GM23338 (cell line): ENCODE data around the gene GRID2IP. TPM values are rescaled to one million over a fixed set of nuclear protein-coding genes. Genes with fewer than 3 reads are reported as not detected.

Experiments used
- ATAC-seq: fragments of 200-7000 bp; cut with Tn5 transposase; 3 replicates; pipeline ENCODE4 v1.9.1; 2020
- DNase-seq: peaks from one replicate; pipeline ENCODE4 v3.0.0-alpha.2; 2015; ENCODE audit warnings: low spot score
- H2AFZ ChIP-seq: fragments of 200-600 bp; sonication (generic); 2 replicates; pipeline ENCODE4 v1.8.0; 2016; ENCODE audit warnings: antibody characterized with exemption, mild to moderate bottlenecking, moderate library complexity
- H3F3A ChIP-seq: fragments of 200-600 bp; sonication (generic); replicated peaks from 2 replicates; pipeline ENCODE4 v1.8.0; 2017; ENCODE audit warnings: antibody characterized with exemption, mixed run types, low read depth
- H3K27ac ChIP-seq: fragments of 200-600 bp; sonication (generic); 2 replicates; pipeline ENCODE4 v1.6.1; 2016; ENCODE audit warnings: low read depth
- H3K27me3 ChIP-seq: fragments of 200-600 bp; sonication (generic); 2 replicates; pipeline ENCODE4 v1.8.0; 2016; ENCODE audit warnings: mild to moderate bottlenecking, mixed run types, moderate library complexity; ENCODE audit not compliant: insufficient read depth
- H3K36me3 ChIP-seq: fragments of 200-600 bp; sonication (generic); 2 replicates; pipeline ENCODE4 v1.8.0; 2016; ENCODE audit warnings: mild to moderate bottlenecking; ENCODE audit not compliant: insufficient read depth
- H3K4me1 ChIP-seq: fragments of 200-600 bp; sonication (generic); 2 replicates; pipeline ENCODE4 v1.8.0; 2016; ENCODE audit warnings: mild to moderate bottlenecking, moderate library complexity; ENCODE audit not compliant: insufficient read depth
- H3K4me2 ChIP-seq: fragments of 200-600 bp; sonication (generic); 2 replicates; pipeline ENCODE4 v1.7.1; 2017; ENCODE audit warnings: mixed run types
- H3K4me3 ChIP-seq: fragments of 200-600 bp; sonication (generic); 2 replicates; pipeline ENCODE4 v1.6.1; 2016; ENCODE audit warnings: mixed run types
- H3K79me2 ChIP-seq: fragments of 200-600 bp; sonication (generic); replicated peaks from 2 replicates; pipeline ENCODE4 v1.8.0; 2017; ENCODE audit warnings: mild to moderate bottlenecking; ENCODE audit not compliant: insufficient read depth
- H3K9me2 ChIP-seq: fragments of 200-600 bp; sonication (generic); 2 replicates; pipeline ENCODE4 v1.8.0; 2017; ENCODE audit not compliant: insufficient read depth
- H4K20me1 ChIP-seq: fragments of 200-600 bp; sonication (generic); replicated peaks from 2 replicates; pipeline ENCODE4 v1.8.0; 2017; ENCODE audit warnings: mild to moderate bottlenecking; ENCODE audit not compliant: insufficient read depth
- H3K27ac Mint-ChIP-seq: 2 replicates; pipeline ENCODE4 v1.8.0; 2020; ENCODE audit warnings: inconsistent platforms, mild to moderate bottlenecking, moderate library complexity, mixed read lengths
- H3K27me3 Mint-ChIP-seq: 3 replicates; pipeline ENCODE4 v1.8.0; 2022; ENCODE audit warnings: low read depth, mild to moderate bottlenecking, moderate library complexity, mixed read lengths, inconsistent platforms; ENCODE audit not compliant: insufficient read depth, poor library complexity
- H3K36me3 Mint-ChIP-seq: 3 replicates; pipeline ENCODE4 v1.8.0; 2021; ENCODE audit warnings: low read depth, mild to moderate bottlenecking, inconsistent platforms, moderate library complexity, mixed read lengths
- H3K4me1 Mint-ChIP-seq: 3 replicates; pipeline ENCODE4 v1.8.0; 2020; ENCODE audit warnings: mild to moderate bottlenecking, inconsistent platforms, mixed read lengths
- H3K4me3 Mint-ChIP-seq: 3 replicates; pipeline ENCODE4 v1.8.0; 2021; ENCODE audit warnings: moderate library complexity, mild to moderate bottlenecking, inconsistent platforms, mixed read lengths
- H3K9me3 Mint-ChIP-seq: 3 replicates; pipeline ENCODE4 v1.8.0; 2020; ENCODE audit warnings: moderate library complexity, mild to moderate bottlenecking, inconsistent platforms, mixed read lengths
- CREB1 ChIP-seq: fragments of 250-450 bp; sonication (Bioruptor Pico); IDR thresholded peaks from 2 replicates; pipeline ENCODE4 v1.5.0; 2020; ENCODE audit warnings: low read depth, mild to moderate bottlenecking, moderate library complexity
- EZH2 ChIP-seq: fragments of 200-600 bp; sonication (generic); IDR thresholded peaks from one replicate; pipeline ENCODE4 v1.8.0; 2017; ENCODE audit warnings: antibody characterized with exemption, mild to moderate bottlenecking, low read depth; ENCODE audit not compliant: unreplicated experiment
- EZH2phosphoT487 ChIP-seq: fragments of 200-600 bp; sonication (generic); IDR thresholded peaks from one replicate; pipeline ENCODE4 v1.8.1; 2018; ENCODE audit warnings: antibody characterized with exemption; ENCODE audit not compliant: unreplicated experiment
- JUNB ChIP-seq: IDR thresholded peaks from one replicate; pipeline ENCODE4 v1.6.1; 2016; ENCODE audit warnings: antibody characterized with exemption; ENCODE audit not compliant: unreplicated experiment
- NANOG ChIP-seq: IDR thresholded peaks from 2 replicates; pipeline ENCODE4 v1.6.1; 2016; ENCODE audit warnings: antibody characterized with exemption, borderline replicate concordance
- POLR2AphosphoS5 ChIP-seq: IDR thresholded peaks from 2 replicates; pipeline ENCODE4 v1.6.1; 2016; ENCODE audit warnings: antibody characterized with exemption, low read depth
- STAT1 ChIP-seq: IDR thresholded peaks from one replicate; pipeline ENCODE4 v1.6.1; 2016; ENCODE audit warnings: antibody characterized with exemption; ENCODE audit not compliant: unreplicated experiment
- ZNF114 ChIP-seq: fragments of 250-450 bp; sonication (Bioruptor Pico); IDR thresholded peaks from 2 replicates; pipeline ENCODE4 v1.5.0; 2020; ENCODE audit warnings: mild to moderate bottlenecking, moderate library complexity
- ZNF331 ChIP-seq: fragments of 250-450 bp; sonication (Bioruptor Pico); IDR thresholded peaks from 2 replicates; pipeline ENCODE4 v1.5.0; 2020; ENCODE audit warnings: low read depth, mild to moderate bottlenecking, moderate library complexity
- polyA plus RNA-seq: library from polyadenylated mRNA; unstranded; fragments of >200 nt; fragmentation: Nextera tagmentation; extraction: Ambion mirVana; gene quantifications from 2 replicates; pipeline ENCODE4 v1.2.1, GENCODE V29; 2016
- total RNA-seq: library from RNA; depleted of rRNA; stranded (reverse); fragments of >200 nt; shearing (Covaris generic); gene quantifications from 2 replicates; pipeline ENCODE4 v1.2.3, GENCODE V29; 2014
- TF ChIP-seq, protein P1 (sequence below), 2 experiments: fragments of 200-600 bp in 1 of 2; sonication (generic) in 1 of 2; conservative IDR thresholded peaks; 2 replicates each; pipeline versions ENCODE4 v1.5.1 to v1.6.1; 2016 to 2017; ENCODE audit warnings: antibody characterized with exemption in 2 of 2, low read depth in 2 of 2, mild to moderate bottlenecking in 2 of 2, moderate library complexity in 1 of 2
- TF ChIP-seq, protein P2 (sequence below): IDR thresholded peaks from one replicate; pipeline ENCODE4 v1.6.1; 2018; ENCODE audit warnings: antibody characterized with exemption; ENCODE audit not compliant: unreplicated experiment
- TF ChIP-seq, protein P3 (sequence below): fragments of 250-450 bp; sonication (Bioruptor Pico); IDR thresholded peaks from 2 replicates; pipeline ENCODE4 v1.5.0; 2020; ENCODE audit warnings: mild to moderate bottlenecking, moderate library complexity
- TF ChIP-seq, protein P4 (sequence below): IDR thresholded peaks from 2 replicates; pipeline ENCODE4 v1.6.1; 2016; ENCODE audit warnings: antibody characterized with exemption

Gene GRID2IP
- total and polyA plus RNA-seq, 2 experiments from 2014 or later = 0.73 to 1.5 TPM

DNA sequence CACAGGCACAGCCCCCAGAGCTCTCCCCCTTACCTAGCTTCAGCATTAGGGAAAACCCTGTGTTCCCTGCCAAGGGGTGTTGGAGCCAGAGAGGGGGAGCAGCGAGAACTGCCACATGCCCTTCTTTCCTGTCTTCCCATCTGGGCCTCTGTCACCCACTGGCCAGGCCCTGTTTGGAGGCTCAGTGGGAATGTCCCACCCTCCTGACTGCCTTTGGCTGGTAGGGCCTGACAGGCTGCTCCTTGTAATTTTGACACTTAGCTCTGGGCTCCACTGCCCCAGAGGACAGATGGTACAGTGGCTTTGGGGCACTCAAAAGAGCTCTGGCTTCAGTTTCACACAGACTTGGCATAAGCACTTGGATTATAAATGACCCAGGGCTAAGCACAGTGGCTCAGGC, 50.6 kb downstream of the GRID2IP start:
- Histone ChIP-seq H3K27ac (no peak overlapping the region), H3K4me3 (no peak overlapping the region), H3F3A (peaks cover 6% of the 10 kb centered on the region; the same call in 1 of the 2 replicates), H3K36me3 (no peaks in the 10 kb centered on the region), H3K4me1 (no peaks in the 10 kb centered on the region; the same call in 1 of the 2 replicates), H3K4me2 (no peak overlapping the region), H3K27me3 (no peaks in the 10 kb centered on the region), H4K20me1 (no peaks in the 10 kb centered on the region), H3K79me2 (no peaks in the 10 kb centered on the region; the same call in 1 of the 2 replicates), H3K9me2 (no peaks in the 10 kb centered on the region), H2AFZ (no peak overlapping the region)
- TF ChIP-seq, protein P1, sequence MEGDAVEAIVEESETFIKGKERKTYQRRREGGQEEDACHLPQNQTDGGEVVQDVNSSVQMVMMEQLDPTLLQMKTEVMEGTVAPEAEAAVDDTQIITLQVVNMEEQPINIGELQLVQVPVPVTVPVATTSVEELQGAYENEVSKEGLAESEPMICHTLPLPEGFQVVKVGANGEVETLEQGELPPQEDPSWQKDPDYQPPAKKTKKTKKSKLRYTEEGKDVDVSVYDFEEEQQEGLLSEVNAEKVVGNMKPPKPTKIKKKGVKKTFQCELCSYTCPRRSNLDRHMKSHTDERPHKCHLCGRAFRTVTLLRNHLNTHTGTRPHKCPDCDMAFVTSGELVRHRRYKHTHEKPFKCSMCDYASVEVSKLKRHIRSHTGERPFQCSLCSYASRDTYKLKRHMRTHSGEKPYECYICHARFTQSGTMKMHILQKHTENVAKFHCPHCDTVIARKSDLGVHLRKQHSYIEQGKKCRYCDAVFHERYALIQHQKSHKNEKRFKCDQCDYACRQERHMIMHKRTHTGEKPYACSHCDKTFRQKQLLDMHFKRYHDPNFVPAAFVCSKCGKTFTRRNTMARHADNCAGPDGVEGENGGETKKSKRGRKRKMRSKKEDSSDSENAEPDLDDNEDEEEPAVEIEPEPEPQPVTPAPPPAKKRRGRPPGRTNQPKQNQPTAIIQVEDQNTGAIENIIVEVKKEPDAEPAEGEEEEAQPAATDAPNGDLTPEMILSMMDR (conservative IDR thresholded peaks at IDR 0.05; ENCODE audit: low read depth in 2 of 2) = no peak
- TF ChIP-seq POLR2AphosphoS5 (no peak), CREB1 (CRISPR knock-in tag) (no peak), STAT1 (no peak), EZH2 (no peak), JUNB (no peak), ZNF114 (CRISPR knock-in tag) (no peak), EZH2phosphoT487 (no peak), ZNF331 (CRISPR knock-in tag) (no peak), NANOG (no peak)
- TF ChIP-seq, protein P2, sequence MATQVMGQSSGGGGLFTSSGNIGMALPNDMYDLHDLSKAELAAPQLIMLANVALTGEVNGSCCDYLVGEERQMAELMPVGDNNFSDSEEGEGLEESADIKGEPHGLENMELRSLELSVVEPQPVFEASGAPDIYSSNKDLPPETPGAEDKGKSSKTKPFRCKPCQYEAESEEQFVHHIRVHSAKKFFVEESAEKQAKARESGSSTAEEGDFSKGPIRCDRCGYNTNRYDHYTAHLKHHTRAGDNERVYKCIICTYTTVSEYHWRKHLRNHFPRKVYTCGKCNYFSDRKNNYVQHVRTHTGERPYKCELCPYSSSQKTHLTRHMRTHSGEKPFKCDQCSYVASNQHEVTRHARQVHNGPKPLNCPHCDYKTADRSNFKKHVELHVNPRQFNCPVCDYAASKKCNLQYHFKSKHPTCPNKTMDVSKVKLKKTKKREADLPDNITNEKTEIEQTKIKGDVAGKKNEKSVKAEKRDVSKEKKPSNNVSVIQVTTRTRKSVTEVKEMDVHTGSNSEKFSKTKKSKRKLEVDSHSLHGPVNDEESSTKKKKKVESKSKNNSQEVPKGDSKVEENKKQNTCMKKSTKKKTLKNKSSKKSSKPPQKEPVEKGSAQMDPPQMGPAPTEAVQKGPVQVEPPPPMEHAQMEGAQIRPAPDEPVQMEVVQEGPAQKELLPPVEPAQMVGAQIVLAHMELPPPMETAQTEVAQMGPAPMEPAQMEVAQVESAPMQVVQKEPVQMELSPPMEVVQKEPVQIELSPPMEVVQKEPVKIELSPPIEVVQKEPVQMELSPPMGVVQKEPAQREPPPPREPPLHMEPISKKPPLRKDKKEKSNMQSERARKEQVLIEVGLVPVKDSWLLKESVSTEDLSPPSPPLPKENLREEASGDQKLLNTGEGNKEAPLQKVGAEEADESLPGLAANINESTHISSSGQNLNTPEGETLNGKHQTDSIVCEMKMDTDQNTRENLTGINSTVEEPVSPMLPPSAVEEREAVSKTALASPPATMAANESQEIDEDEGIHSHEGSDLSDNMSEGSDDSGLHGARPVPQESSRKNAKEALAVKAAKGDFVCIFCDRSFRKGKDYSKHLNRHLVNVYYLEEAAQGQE = no peak
- TF ChIP-seq, protein P3, sequence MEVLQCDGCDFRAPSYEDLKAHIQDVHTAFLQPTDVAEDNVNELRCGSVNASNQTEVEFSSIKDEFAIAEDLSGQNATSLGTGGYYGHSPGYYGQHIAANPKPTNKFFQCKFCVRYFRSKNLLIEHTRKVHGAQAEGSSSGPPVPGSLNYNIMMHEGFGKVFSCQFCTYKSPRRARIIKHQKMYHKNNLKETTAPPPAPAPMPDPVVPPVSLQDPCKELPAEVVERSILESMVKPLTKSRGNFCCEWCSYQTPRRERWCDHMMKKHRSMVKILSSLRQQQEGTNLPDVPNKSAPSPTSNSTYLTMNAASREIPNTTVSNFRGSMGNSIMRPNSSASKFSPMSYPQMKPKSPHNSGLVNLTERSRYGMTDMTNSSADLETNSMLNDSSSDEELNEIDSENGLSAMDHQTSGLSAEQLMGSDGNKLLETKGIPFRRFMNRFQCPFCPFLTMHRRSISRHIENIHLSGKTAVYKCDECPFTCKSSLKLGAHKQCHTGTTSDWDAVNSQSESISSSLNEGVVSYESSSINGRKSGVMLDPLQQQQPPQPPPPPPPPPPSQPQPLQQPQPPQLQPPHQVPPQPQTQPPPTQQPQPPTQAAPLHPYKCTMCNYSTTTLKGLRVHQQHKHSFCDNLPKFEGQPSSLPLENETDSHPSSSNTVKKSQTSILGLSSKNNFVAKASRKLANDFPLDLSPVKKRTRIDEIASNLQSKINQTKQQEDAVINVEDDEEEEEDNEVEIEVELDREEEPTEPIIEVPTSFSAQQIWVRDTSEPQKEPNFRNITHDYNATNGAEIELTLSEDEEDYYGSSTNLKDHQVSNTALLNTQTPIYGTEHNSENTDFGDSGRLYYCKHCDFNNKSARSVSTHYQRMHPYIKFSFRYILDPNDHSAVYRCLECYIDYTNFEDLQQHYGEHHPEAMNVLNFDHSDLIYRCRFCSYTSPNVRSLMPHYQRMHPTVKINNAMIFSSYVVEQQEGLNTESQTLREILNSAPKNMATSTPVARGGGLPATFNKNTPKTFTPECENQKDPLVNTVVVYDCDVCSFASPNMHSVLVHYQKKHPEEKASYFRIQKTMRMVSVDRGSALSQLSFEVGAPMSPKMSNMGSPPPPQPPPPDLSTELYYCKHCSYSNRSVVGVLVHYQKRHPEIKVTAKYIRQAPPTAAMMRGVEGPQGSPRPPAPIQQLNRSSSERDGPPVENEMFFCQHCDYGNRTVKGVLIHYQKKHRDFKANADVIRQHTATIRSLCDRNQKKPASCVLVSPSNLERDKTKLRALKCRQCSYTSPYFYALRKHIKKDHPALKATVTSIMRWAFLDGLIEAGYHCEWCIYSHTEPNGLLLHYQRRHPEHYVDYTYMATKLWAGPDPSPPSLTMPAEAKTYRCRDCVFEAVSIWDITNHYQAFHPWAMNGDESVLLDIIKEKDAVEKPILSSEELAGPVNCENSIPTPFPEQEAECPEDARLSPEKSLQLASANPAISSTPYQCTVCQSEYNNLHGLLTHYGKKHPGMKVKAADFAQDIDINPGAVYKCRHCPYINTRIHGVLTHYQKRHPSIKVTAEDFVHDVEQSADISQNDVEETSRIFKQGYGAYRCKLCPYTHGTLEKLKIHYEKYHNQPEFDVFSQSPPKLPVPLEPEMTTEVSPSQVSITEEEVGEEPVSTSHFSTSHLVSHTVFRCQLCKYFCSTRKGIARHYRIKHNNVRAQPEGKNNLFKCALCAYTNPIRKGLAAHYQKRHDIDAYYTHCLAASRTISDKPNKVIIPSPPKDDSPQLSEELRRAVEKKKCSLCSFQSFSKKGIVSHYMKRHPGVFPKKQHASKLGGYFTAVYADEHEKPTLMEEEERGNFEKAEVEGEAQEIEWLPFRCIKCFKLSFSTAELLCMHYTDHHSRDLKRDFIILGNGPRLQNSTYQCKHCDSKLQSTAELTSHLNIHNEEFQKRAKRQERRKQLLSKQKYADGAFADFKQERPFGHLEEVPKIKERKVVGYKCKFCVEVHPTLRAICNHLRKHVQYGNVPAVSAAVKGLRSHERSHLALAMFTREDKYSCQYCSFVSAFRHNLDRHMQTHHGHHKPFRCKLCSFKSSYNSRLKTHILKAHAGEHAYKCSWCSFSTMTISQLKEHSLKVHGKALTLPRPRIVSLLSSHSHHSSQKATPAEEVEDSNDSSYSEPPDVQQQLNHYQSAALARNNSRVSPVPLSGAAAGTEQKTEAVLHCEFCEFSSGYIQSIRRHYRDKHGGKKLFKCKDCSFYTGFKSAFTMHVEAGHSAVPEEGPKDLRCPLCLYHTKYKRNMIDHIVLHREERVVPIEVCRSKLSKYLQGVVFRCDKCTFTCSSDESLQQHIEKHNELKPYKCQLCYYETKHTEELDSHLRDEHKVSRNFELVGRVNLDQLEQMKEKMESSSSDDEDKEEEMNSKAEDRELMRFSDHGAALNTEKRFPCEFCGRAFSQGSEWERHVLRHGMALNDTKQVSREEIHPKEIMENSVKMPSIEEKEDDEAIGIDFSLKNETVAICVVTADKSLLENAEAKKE (CRISPR knock-in tag) = no peak
- TF ChIP-seq, protein P4, sequence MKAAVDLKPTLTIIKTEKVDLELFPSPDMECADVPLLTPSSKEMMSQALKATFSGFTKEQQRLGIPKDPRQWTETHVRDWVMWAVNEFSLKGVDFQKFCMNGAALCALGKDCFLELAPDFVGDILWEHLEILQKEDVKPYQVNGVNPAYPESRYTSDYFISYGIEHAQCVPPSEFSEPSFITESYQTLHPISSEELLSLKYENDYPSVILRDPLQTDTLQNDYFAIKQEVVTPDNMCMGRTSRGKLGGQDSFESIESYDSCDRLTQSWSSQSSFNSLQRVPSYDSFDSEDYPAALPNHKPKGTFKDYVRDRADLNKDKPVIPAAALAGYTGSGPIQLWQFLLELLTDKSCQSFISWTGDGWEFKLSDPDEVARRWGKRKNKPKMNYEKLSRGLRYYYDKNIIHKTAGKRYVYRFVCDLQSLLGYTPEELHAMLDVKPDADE = no peak
- Mint-ChIP-seq H3K27ac (no peak overlapping the region), H3K36me3 (no peaks in the 10 kb centered on the region; the same call in 2 of the 3 replicates), H3K4me1 (peaks cover 5% of the 10 kb centered on the region; the same call in 2 of the 3 replicates), H3K4me3 (no peak overlapping the region), H3K27me3 (peaks cover 4% of the 10 kb centered on the region), H3K9me3 (no peaks in the 10 kb centered on the region)
- no peak for ATAC-seq
- no peak for DNase-seq
